Measurements from ENCODE around the gene SLC25A40.

GRCh38 chr7:87797395-87797794 lies 78.8 kb downstream of the SLC25A40 start:
- TF ChIP-seq CTCF (IDR thresholded peaks at IDR 0.05) (no peak), REST (IDR thresholded peaks at IDR 0.05; ENCODE audit: insufficient read depth in 1 of 2, low read depth in 2 of 2, low read length in 1 of 2) (no peak), POLR2AphosphoS5 (IDR thresholded peaks at IDR 0.05; ENCODE audit: low read depth, low read length) (no peak), SIN3A (IDR thresholded peaks at IDR 0.05; ENCODE audit: borderline replicate concordance, insufficient read depth, low read depth, low read length) (no peak)
